SK-N-MC (cell line): ENCODE results near the gene TNS2.
"Not testable (repeated sequence)": the region's sequence is repeated elsewhere in the genome, so short reads cannot be mapped to it uniquely, and the experiment has no call there.

ENCODE experiments used
- DNase-seq: peaks from one replicate; pipeline ENCODE4 v3.0.0-alpha.2; 2011; ENCODE audit warnings: low read depth, low spot score
- H3K27ac ChIP-seq: fragments of 200-600 bp; sonication (generic); 2 replicates; pipeline ENCODE4 v1.5.1; 2016; ENCODE audit warnings: mixed run types
- H3K36me3 ChIP-seq: fragments of 200-600 bp; sonication (generic); 2 replicates; pipeline ENCODE4 v1.6.1; 2017; ENCODE audit warnings: antibody characterized with exemption, low read length, mixed read lengths; ENCODE audit not compliant: insufficient read depth
- H3K4me3 ChIP-seq: fragments of 200-600 bp; sonication (generic); 2 replicates; pipeline ENCODE4 v1.5.1; 2016
- H3K9ac ChIP-seq: fragments of 200-600 bp; sonication (generic); 2 replicates; pipeline ENCODE4 v1.8.0; 2017; ENCODE audit warnings: mixed run types, mixed read lengths; ENCODE audit not compliant: insufficient read length
- H3K9me3 ChIP-seq: fragments of 200-600 bp; sonication (generic); 2 replicates; pipeline ENCODE4 v1.6.1; 2017; ENCODE audit warnings: low read depth, mild to moderate bottlenecking, antibody characterized with exemption, low read length, moderate library complexity, mixed read lengths
- EZH2 ChIP-seq: fragments of 200-600 bp; sonication (generic); IDR thresholded peaks from one replicate; pipeline ENCODE4 v1.6.1; 2017; ENCODE audit warnings: antibody characterized with exemption
- FOXP2 ChIP-seq: optimal IDR thresholded peaks from 2 replicates; pipeline ENCODE3; 2011; ENCODE audit warnings: mild to moderate bottlenecking, moderate library complexity; ENCODE audit not compliant: insufficient read depth; ENCODE audit errors: extremely low read length, control extremely low read depth
- POLR2AphosphoS5 ChIP-seq: IDR thresholded peaks from 2 replicates; pipeline ENCODE4 v1.6.1; 2012; ENCODE audit warnings: mild to moderate bottlenecking, low read depth, low read length, borderline replicate concordance

TNS2 gene

GRCh38 chr12:53007343-53007742 is 42.5 kb upstream of the TNS2 start:
- TF ChIP-seq EZH2, result no peak
- TF ChIP-seq POLR2AphosphoS5, result no peak
- peak overlapping the region; percentile 99 for H3K27ac ChIP-seq
- peak overlapping the region; percentile 98 for H3K4me3 ChIP-seq
- DNase-seq, result no peak
- no peaks in the 10 kb centered on the region for H3K9me3 ChIP-seq
- peak overlapping the region; percentile 99 for H3K9ac ChIP-seq
- H3K36me3 ChIP-seq, result peaks cover 49% of the 10 kb centered on the region

DNA sequence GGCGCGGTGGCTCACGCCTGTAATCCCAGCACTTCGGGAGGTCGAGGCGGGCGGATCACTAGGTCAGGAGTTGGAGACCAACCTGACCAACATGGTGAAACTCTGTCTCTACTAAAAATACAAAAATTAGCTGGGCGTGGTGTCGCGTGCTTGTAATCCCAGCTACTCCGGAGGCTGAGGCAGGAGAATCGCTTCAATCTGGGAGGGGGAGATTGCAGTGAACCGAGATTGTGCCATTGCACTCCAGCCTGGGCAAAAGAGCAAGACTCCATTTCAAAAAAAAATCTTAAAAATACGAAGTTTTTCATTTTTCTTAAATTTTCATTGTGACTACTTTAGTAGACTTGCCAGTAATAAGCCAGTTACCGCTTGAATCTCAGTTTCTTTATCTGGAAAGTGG is 41.1 kb upstream of the TNS2 start:
- not testable (repeated sequence) for DNase-seq, H3K9me3 ChIP-seq
- H3K36me3 ChIP-seq, result peaks cover 61% of the 10 kb centered on the region
- H3K9ac ChIP-seq, result peak overlapping the region; percentile 99
- H3K27ac ChIP-seq, result peak overlapping the region; percentile 99; the same call in 1 of the 2 replicates
- peak overlapping the region; percentile 98 for H3K4me3 ChIP-seq

DNA sequence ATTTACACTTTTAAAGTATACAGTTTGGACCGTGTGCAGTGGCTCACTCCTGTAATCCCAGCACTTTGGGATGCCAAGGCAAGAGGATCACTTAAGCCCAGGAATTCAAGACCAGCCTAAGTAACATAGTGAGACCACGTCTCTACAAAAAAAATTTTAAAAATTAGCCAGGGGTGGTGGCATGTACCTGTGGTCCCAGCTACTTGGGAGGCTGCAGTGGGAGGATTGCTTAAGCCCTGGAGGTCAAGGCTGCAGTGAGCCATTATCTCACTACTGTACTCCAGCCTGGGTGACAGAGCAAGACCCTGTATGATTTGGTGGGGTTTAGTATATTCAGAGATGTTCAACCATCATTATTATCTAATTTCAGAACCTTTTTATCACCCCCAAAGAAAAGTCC is 38.9 kb upstream of the TNS2 start:
- H3K4me3 ChIP-seq, result 0 out of 2 replicates have a peak overlapping the region, but pooled peaks have one; percentile 2
- H3K36me3 ChIP-seq, result peaks cover 79% of the 10 kb centered on the region
- no peak for DNase-seq

GRCh38 chr12:53011889-53012288 is 38.0 kb upstream of the TNS2 start:
- Histone ChIP-seq H3K36me3 (peaks cover 88% of the 10 kb centered on the region), H3K9me3 (no peaks in the 10 kb centered on the region), H3K4me3 (no peak overlapping the region), H3K9ac (no peak overlapping the region), H3K27ac (no peak overlapping the region)
- TF ChIP-seq POLR2AphosphoS5 (no peak), EZH2 (no peak), FOXP2 (no peak)
- no peak for DNase-seq

More for the DNA sequence above, 38.9 kb upstream of the TNS2 start:
- H3K9me3 ChIP-seq, result no peaks in the 10 kb centered on the region
- H3K27ac ChIP-seq, result no peak overlapping the region
- H3K9ac ChIP-seq, result no peak overlapping the region
- no peak for TF ChIP-seq POLR2AphosphoS5
- no peak for TF ChIP-seq EZH2
- TF ChIP-seq FOXP2, result no peak

DNA sequence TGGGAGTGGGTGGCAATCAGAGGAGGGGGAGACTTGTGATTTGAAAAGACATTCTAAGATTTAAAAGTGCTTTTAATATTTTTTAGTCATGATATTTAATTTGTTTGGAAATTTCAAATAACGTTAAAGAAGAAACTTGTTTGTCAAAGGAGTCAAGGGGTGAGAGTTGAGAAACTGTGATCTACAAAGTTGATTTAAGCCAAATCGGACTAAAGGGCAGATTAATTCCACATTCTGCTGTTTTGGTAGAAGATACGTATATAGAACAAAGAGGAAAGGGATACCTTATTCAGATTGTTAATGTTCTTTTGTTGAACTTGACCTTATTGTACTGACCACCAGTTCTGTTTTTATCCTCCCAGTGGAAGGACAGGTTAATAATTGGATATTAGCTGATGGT is 36.9 kb upstream of the TNS2 start:
- H3K36me3 ChIP-seq, result peaks cover 92% of the 10 kb centered on the region
- TF ChIP-seq EZH2 (no peak), FOXP2 (no peak), POLR2AphosphoS5 (no peak)
- H3K27ac ChIP-seq, result peak overlapping the region; percentile 34; the same call in 1 of the 2 replicates

DNA sequence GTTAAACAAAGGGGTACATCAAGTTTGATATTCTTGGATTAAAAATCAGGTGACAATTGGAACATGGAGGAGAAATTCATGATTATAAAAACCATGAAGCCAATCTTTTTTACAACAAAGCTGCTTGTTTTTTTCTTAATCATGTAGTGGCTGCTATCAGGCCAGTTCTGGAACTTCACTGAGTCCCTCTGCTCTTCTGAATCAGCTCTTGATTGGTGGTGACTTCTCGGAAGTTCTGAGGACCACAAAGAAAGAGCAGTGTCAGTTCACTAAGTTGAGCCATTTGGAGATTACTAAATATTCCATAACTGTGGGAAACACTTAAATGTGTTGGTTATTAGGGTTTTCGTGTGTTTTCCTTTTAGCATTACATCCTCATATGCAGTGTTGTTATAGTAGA is 35.2 kb upstream of the TNS2 start:
- peaks cover 90% of the 10 kb centered on the region for H3K36me3 ChIP-seq
- peak overlapping the region; percentile 75 for H3K27ac ChIP-seq
- H3K9ac ChIP-seq, result peak overlapping the region; percentile 30
- no peak for TF ChIP-seq EZH2
- no peak for TF ChIP-seq POLR2AphosphoS5
- TF ChIP-seq FOXP2, result no peak
- no peak overlapping the region for H3K4me3 ChIP-seq
- no peaks in the 10 kb centered on the region for H3K9me3 ChIP-seq
- DNase-seq, result no peak

More for the DNA sequence above, 36.9 kb upstream of the TNS2 start:
- H3K9me3 ChIP-seq, result no peaks in the 10 kb centered on the region
- DNase-seq, result no peak
- H3K9ac ChIP-seq, result no peak overlapping the region
- H3K4me3 ChIP-seq, result no peak overlapping the region

- H3K9ac ChIP-seq, result no peak overlapping the region
- peak overlapping the region; percentile 17; the same call in 1 of the 2 replicates for H3K27ac ChIP-seq
- TF ChIP-seq FOXP2 (no peak), POLR2AphosphoS5 (no peak), EZH2 (no peak)
- peaks cover 90% of the 10 kb centered on the region for H3K36me3 ChIP-seq
- H3K9me3 ChIP-seq, result no peaks in the 10 kb centered on the region
- H3K4me3 ChIP-seq, result no peak overlapping the region
- no peak for DNase-seq
Observed at GRCh38 chr12:53025250-53025649, 24.6 kb upstream of the TNS2 start.

GRCh38 chr12:53027014-53027413 is 22.9 kb upstream of the TNS2 start:
- H3K4me3 ChIP-seq, H3K9me3 ChIP-seq, H3K9ac ChIP-seq, H3K27ac ChIP-seq, DNase-seq: not testable (repeated sequence)
- H3K36me3 ChIP-seq, result peaks cover 89% of the 10 kb centered on the region

DNA sequence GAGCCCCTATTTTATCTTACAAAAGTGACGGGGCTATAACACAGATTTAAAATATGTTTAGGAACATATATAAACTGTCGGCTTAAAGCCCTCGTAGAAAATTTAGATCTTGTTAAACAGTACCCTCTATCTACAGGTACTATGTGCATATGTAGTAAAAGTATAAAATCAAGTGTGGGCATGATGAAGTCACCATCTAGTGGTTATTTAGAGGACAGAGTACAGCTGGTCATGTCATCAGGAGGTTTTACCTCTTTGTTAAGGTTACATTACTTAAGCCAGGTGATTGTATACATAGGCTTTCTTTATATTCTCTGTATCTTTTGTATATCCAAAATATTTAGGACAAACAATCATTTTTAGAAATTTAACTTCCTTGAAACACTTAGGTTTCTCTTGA is 18.2 kb upstream of the TNS2 start:
- H3K9me3 ChIP-seq, result no peaks in the 10 kb centered on the region
- no peak overlapping the region for H3K9ac ChIP-seq
- no peak for DNase-seq
- H3K36me3 ChIP-seq, result peaks cover 87% of the 10 kb centered on the region
- no peak for TF ChIP-seq EZH2
- no peak for TF ChIP-seq POLR2AphosphoS5
- no peak for TF ChIP-seq FOXP2
- H3K4me3 ChIP-seq, result no peak overlapping the region
- no peak overlapping the region for H3K27ac ChIP-seq

- not testable (repeated sequence) for DNase-seq, H3K9me3 ChIP-seq, H3K9ac ChIP-seq, H3K4me3 ChIP-seq
- Histone ChIP-seq H3K36me3 (peaks cover 88% of the 10 kb centered on the region), H3K27ac (0 out of 2 replicates have a peak overlapping the region, but pooled peaks have one; percentile 50)
Observed at GRCh38 chr12:53033832-53034231, 16.0 kb upstream of the TNS2 start.
